NCI-H774 (cell line): Measurements from ENCODE around the gene LPCAT1.
"Not testable (repeated sequence)": the region's sequence is repeated elsewhere in the genome, so short reads cannot be mapped to it uniquely, and the experiment has no call there.

Source experiments
- DNase-seq: peaks from one replicate; lab custom pipeline; 2025; lab: John Stamatoyannopoulos, UW

The LPCAT1 gene

DNA sequence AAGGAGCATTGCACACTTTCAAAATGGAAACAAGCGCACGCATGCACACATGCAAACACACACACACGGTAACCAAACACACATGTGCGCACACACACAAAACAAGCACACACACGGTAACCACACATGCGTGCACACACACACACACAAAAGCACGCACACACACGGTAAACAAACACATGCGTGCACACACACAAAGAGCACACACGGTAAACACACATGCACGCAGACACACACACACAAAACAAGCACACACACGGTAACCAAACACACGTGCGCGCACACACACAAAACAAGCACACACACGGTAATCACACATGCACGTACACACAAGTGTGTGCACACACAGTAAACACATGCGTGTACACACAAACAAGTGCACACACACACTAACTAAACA is 59.2 kb downstream of the LPCAT1 start:
- no peak for DNase-seq

DNA sequence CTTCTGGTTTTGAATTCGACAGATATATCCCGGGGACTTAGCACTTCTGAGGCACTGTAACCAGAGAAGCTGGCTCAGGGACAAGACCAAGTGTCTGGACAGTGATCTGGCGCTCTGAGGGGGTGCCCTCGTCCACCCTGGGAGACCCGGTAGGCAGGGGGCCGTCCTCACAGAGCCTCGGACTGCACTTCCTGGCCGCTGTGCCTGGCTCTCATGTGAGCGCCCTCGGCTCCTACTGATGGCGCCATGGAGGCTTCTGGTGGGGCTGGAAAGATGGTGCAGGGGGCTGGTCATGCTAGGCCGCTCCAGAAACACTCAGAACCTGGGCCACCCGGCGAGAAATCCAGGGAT is 59.7 kb downstream of the LPCAT1 start:
- no peak for DNase-seq

DNA sequence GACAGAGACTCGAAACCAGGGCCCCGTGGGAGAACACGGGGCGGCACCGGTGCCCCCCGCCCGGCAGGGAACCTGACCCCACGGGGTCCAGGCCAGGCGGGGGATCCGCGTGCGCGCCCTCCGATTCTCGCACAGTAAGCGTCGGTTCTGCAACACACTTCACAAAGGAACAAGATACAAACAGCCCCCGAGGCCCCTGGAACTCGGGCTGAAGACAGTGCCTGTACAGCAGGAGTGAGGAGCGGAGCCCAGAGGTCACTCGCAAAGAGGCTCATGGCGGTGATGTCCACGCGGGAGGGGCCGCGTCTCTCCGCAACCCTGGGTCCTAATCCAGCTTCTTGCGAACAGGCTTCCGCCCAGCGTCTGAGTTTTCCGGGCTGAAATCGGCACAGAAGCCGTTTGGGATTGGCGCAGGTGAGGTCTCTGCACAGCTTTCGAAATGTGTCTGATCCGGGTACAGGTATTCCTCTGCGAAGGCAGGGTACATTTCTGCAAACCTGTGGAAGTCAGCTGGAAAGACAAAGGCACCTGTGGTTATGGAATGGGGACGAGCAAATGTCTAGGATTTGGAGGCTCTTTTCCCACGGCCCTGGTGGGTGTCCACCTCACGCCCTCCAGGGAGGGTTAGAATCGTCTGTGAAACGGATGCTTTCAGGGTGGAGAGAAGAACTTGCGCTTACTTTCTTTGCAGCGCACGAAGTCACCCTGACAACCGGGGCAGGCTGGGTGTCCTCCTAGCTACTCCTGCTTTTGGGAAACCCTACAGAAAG is 60.2 kb downstream of the LPCAT1 start:
- no peak for DNase-seq

DNA sequence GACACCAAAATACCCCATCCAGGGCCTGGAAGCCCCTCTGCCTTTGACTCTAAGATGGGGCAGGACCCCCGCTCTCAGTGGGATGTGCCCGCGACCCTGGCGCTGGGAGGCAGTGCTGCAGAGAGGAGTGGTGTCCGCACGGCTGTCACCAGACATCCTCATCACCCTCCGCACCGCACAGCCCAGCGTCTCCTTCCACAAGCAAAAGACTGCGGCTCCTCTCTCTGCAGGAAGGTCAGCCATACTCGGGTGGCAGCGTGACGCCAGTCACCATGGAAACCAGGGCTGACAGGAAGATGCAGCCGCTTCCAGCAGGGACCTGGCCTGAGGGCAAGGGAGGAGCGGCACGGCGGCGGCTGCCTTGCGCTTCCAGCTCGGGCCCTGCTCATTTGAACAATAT is 61.4 kb downstream of the LPCAT1 start:
- no peak for DNase-seq

DNA sequence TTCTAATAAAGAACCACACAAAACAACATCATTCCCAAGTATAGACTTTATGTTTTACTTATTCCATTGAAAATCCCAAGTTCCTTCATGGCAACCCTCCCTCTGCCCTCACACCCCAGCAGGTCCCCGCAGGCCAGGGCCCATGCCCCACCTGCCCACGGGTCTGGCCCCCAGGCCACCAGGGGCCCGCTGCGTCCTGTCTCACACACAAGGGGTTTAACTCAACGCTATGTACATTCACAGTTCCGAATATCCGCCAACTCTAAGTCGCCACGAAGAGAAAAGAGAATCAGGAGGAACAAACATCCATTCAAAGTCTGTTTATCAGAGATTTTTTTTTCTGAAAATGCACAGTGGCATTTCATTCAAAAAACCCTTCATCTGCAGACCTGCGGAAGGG is 62.4 kb downstream of the LPCAT1 start:
- DNase-seq, result no peak

DNA sequence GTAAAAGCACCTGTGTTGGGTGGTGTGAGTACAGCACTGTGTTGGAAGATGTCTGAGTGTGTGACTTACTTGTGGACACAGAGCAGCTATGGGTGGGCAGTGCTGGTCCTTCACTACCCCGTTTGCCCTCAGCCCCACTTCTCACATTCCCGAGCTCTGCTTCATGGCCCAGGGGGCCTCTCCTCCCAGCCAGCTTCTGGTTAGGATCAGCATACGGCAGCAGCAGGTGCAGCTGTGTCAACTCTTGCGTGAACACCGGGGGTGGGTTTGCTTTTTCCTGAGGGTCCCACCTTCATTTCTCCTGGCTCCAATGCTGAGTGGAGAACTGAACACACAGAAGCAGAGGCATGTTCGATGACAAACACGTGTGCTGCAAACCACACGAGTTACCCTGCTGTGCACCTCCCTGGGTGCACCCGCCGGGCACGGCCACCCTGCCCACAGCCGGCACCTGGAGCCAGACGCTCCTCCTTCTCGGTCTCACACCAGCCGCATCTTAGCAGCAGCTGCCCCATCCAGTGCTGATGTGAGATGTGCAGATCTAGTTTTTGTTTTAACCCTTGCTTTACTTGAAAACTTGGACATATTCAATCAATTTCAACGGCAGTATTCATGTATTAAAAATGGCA is 63.6 kb downstream of the LPCAT1 start:
- no peak for DNase-seq

DNA sequence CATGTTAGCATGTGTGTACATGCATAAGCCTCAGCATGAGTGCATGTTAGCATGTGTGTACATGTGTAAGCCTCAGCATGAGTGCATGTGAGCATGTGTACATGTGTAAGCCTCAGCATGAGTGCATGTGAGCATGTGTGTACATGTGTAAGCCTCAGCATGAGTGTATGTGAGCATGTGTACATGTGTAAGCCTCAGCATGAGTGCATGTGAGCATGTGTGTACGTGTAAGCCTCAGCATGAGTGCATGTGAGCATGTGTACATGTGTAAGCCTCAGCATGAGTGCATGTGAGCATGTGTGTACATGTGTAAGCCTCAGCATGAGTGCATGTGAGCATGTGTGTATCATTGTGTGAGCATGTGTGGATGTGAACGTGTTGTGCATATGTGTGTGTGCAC is 64.3 kb downstream of the LPCAT1 start:
- not testable (repeated sequence) for DNase-seq

DNA sequence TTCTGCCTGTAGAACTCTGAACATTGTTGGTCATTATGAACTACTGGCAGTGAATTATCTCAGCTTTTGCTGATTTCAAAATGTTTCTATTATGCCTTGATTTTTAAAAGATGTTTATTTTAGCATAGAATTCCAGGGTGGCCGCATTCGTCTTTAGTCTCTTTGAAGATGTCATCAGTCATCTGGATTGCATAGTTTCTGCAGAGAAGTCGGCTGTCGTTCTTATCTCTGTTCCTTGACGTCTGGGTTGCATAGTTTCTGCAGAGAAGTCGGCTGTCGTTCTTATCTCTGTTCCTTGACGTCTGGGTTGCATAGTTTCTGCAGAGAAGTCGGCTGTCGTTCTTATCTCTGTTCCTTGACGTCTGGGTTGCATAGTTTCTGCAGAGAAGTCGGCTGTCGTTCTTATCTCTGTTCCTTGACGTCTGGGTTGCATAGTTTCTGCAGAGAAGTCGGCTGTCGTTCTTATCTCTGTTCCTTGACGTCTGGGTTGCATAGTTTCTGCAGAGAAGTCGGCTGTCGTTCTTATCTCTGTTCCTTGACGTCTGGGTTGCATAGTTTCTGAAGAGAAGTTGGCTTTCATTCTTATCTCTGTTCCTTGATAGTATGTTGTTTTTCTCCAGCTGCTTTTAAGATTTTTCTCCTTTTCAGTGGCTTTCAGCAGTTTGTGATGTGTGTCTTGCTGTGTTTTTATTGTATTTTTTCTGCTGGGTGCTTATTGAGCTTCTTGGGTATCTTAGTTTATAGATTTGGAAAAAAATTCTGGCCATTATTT is 67.5 kb downstream of the LPCAT1 start:
- not testable (repeated sequence) for DNase-seq

DNA sequence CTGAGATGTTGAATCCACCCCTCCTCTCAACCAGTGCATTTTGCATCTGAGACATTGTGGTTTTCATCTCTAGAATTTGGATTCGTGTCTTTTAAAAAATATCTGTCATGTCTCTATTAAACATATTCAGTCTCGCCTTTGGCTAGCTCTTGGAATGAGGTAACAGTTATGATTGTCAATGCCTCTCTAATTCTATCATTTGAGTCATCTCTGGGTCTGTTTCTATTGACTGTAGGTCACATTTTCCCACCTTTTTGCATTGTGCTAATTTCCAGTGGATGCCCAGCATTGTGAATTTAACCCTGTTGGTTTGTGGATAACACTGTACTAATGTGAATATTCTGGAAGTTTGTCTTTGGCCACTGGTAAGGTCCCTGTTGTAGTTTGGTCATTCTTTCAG is 70.1 kb downstream of the LPCAT1 start:
- no peak for DNase-seq

DNA sequence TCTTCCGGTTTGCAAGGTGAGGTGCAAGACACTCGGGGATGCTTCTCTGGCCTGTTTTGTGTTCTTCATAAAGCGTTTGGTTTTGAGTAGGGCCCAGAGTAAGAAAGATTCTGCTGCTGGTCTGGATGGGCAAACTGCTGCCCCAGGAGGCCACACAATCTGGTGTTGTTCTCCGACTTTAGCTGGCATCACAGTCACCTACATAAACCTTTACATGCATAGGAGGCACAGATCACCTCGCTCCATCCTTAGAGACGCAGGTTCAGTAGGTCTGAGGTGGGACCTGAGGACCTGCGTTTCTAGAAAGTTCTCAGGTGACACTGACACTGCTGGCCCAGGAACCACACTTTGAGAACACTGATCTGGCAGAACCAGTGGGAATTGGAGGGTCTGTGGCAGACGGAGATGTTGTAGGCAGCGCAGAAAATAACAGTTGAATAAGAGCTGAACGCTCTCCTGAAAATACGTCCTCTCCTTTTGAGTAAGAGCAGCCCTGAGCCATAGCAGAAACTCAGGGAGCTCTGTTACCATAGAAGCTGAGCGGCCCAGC is 74.6 kb downstream of the LPCAT1 start:
- no peak for DNase-seq

DNA sequence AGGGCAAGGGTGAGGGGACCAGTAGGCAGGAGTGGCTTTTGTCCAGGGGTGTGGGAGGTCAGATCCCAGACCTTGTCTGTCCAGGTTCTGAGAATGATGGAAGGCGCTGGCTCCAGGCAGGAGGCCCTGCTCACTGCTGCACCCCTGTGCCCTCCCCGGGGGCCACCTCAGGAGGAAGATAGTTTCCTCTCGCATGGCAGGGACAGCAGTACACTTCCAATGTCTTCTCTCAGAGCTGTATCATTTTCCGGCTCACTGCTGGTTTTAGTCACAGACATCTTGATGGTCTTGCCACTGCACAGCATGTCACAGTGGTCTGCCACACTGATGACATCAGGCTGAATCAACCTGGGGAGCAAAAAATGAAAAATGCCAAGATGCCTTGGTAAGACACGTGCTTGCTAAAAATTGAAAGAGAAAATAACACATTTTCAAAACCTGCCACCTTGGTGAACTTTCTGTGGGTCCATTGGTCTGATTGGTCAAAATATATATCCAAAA is 75.2 kb downstream of the LPCAT1 start:
- no peak for DNase-seq

DNA sequence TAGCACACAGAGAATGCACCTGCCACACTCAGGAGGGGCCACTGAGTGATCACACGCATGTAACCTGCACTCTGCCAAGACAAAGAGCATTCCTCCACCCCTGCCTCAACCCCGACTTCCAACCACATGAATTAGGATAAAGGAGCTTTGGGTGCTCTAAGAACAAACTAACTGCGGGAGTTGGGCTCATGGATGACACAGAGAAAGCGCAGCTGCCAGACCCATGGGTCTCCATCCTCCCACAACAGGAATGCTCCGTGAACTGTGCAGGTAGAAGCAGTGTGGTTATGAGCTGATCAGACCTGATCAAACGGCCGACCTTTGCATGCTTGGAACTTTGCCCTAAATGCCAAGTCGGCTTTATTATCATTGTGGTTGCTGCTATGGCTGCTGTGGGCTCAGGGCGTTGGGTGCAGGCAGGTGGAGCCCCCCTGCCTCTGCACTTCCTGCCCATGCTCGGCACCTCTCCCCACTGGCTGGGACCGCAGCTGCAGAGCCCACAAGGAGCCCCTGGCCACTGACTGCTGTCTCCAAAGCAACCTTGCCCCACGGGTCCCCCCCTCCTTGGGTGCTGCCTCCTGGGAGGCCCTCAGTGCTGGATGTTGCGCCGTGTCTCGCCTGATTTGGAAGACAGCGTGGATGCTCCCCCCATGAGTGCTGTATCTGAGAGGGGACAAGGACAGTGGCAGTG is 75.9 kb downstream of the LPCAT1 start:
- no peak for DNase-seq

DNA sequence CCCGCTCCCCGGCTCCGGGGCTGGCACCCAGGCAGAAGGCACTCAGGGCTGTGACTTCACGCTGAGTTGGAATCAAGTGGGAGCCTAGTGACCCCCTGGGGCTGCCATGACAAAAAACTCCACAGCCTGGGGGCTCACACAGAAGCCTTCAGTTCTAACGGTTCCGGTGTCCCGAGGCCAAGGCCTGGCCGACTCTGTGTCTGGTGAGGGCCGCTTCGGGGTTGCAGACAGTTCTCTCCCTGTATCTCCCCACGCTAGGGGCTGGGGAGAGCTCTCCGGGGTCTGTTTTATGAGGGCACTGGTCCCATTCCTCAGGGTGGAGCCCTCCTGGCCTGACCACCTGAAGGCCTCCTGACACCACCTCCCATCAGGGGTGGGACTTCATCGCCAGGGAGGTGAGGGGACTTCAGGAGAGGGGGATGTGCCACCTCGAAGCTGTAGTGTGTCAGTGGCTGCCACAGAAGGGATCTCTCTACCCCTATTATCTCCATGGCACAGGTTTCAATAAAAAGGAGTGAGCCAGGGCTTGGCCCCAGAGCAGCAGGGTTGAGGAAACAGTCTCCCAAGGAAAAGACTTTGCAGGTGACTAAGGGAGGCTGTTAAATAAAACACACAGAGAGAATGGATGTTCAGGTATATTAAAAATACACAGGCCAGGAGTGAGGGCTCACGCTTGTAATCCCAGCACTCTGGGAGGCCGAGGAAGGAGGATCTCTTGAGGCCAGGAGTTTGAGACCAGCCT is 77.0 kb downstream of the LPCAT1 start:
- DNase-seq, result no peak

DNA sequence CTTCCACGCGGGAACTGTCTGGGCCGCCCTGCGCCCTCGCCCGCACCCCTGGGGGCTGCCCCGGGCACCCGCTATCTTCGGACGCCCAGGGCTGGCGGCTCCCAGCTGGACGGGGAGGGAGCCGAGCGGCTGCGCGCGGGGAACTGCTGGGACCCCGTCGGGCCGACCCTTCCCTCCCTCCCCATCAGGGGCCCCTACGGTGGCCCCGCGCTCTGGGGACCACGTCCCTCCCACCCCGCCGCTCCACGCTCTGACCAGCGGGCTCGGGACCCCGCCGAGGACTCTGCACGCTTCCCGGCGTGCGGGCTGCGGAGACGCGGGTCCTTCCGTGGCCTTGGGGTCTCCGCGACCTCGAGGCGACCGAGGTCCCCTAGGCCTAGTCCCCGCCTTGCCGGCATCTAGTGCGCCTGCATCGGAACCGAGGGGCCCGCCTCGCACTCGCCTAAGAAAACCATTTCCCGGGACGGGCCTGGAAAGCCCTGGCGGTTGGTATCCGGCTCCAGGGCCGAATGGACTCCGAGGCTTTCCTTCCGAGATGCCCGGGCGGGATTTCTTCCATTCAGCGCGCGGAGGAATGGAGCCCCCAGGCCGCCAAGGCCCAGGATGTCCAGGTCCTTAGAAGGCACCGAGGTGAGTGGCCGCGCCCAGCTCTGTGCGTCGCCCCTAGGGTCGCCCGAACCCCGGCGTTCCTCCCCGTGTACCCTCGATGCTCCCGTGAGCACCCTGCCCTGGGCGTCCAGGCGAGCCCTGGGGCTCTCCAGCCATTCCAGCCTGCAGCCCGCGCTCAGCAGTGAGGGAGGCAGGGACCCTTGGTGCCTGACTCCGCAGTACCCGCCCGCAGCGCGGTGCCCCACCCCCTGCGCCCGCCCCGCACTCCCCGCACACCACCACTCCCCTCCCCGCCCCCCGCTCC is 77.8 kb downstream of the LPCAT1 start:
- DNase-seq, result no peak

DNA sequence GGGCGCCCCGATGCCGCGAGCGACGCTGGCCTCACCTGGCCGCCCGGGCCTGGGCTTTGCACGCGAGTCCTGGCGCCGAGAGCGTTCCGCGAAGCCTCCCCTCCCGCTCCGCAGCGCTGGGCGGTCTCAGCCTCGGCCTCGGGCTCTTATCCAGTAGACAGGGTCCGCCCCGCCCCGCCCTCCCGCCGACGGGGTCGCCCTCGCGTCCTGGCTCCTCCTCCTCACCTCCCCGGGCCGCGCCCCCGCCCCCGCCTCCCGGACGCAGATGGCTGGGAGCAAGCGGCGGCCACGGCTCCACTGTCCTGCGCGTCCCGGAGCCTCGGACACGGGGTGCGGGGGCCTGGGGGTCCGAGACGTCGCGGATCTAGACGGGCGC is 78.5 kb downstream of the LPCAT1 start, which contains the start of gene SLC6A3:
Gene SLC6A3 (minus strand): TSS at position 128 of the 376 bp plus-strand sequence. CDS start 2,243 bp downstream, outside the sequence.
- DNase-seq, result peak; percentile 16

DNA sequence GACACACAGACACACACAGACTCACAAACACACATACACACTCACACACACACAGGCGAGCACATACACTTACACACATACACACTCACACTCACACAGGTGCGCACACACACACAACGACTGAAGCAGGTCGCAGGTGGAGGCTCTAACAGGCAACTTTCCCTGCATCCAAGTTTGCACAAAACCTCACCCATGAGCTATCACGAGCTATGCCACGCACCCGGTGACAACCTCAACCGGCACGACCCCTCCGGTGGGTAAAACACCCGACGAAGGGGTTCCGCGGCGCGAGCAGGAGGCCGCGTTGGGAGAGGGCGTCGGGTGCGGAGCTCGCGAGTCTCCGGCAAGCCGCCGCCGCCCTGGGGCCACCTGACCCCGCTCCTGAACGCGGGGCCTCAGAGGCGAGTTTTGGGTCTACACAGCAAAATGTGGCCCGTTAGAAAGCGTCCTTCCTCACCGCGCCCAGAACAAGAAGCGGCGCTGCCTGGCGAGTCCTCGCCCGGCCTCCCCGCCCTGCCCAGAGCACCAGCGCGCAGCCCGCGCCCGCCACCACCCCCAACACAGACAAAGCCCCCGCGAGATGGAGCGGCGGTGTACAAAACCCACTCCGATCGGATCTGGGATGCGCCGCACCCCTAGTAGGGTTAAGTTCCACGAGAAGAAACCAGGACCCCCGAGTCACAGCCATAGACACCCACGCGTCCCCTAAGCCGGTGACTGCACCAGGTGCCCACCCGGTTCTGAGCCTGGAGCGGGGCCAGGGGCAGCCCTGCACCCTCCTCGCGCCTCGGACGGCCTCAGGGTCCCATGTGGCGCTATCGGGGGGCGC is 79.2 kb downstream of the LPCAT1 start:
- DNase-seq, result no peak

DNA sequence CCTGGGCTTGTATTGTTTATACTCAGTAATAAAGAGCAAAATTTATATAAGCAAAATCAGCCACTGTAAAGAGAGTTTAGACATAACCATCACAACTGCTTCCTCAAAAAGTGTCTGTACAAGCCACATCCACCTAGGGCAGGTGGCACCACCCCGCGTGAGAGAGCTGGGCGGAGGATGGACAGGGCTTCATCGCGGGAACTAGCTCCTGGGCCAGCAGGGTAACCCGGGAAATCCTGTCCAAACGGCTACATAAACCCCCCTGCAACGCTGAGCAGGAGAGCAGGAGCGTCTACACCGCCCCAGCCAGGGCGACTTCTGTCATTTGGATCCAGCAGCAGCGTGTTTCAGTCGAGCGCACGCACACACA is 79.8 kb downstream of the LPCAT1 start:
- no peak for DNase-seq

DNA sequence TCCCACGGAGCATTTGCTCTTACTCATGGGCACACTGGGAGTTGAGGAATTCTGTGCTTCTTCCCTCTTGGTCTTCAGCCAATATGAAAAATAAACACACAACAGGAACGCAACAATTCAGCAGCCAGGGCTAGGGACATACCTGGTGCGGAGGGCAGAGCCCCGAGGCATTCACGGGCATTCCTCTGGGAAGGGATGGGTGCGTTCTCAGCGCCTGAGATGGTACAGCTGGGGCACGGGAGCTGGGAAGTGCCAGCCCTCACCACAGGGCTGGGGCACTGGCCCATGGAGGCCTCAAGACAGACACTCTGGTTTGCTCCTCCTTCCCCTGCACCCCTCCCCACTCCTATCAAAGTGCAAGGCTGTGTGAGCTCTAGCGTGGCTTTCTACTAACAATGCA is 80.6 kb downstream of the LPCAT1 start:
- no peak for DNase-seq
